ENCODE results near the gene FGFR2.

FGFR2 gene

GRCh38 chr10:121627876-121628581, 29.8 kb upstream of the FGFR2 start:
- Histone ChIP-seq H3K4me3 (ENCODE audit: low read length in 2 of 2) (no peak overlapping the region), H3K4me1 (ENCODE audit: control insufficient read depth in 2 of 2, insufficient read depth in 2 of 2, low read length in 2 of 2) (no peaks in the 10 kb centered on the region), H3K9me3 (ENCODE audit: control insufficient read depth in 2 of 2, low read length in 2 of 2) (no peaks in the 10 kb centered on the region), H3K27me3 (ENCODE audit: control insufficient read depth in 2 of 2, insufficient read depth in 2 of 2, low read length in 2 of 2) (peaks cover 0 to 3% of the 10 kb centered on the region in 2 donors), H3K36me3 (ENCODE audit: control insufficient read depth in 2 of 2, insufficient read depth in 2 of 2, low read length in 2 of 2) (no peaks in the 10 kb centered on the region), H3K9ac (ENCODE audit: low read depth in 1 of 2, low read length in 2 of 2) (no peak overlapping the region), H3K27ac (ENCODE audit: low read depth in 2 of 2, low read length in 2 of 2) (no peak overlapping the region)

- Histone ChIP-seq H3K27ac (ENCODE audit: low read depth in 2 of 2, low read length in 2 of 2) (no peak overlapping the region), H3K9ac (ENCODE audit: low read depth in 1 of 2, low read length in 2 of 2) (no peak overlapping the region), H3K36me3 (ENCODE audit: control insufficient read depth in 2 of 2, insufficient read depth in 2 of 2, low read length in 2 of 2) (no peaks in the 10 kb centered on the region), H3K27me3 (ENCODE audit: control insufficient read depth in 2 of 2, insufficient read depth in 2 of 2, low read length in 2 of 2) (peaks cover 0 to 3% of the 10 kb centered on the region in 2 donors), H3K9me3 (ENCODE audit: control insufficient read depth in 2 of 2, low read length in 2 of 2) (no peaks in the 10 kb centered on the region), H3K4me3 (ENCODE audit: low read length in 2 of 2) (no peak overlapping the region), H3K4me1 (ENCODE audit: control insufficient read depth in 2 of 2, insufficient read depth in 2 of 2, low read length in 2 of 2) (no peaks in the 10 kb centered on the region)
Measured at GRCh38 chr10:121624836-121625486, 26.7 kb upstream of the FGFR2 start.

- Histone ChIP-seq H3K27me3 (ENCODE audit: control insufficient read depth in 2 of 2, insufficient read depth in 2 of 2, low read length in 2 of 2) (peaks cover 0 to 1% of the 10 kb centered on the region in 2 donors), H3K27ac (ENCODE audit: low read depth in 2 of 2, low read length in 2 of 2) (no peak overlapping the region), H3K4me3 (ENCODE audit: low read length in 2 of 2) (no peak overlapping the region), H3K9ac (ENCODE audit: low read depth in 1 of 2, low read length in 2 of 2) (no peak overlapping the region), H3K9me3 (ENCODE audit: control insufficient read depth in 2 of 2, low read length in 2 of 2) (no peaks in the 10 kb centered on the region), H3K36me3 (ENCODE audit: control insufficient read depth in 2 of 2, insufficient read depth in 2 of 2, low read length in 2 of 2) (no peaks in the 10 kb centered on the region), H3K4me1 (ENCODE audit: control insufficient read depth in 2 of 2, insufficient read depth in 2 of 2, low read length in 2 of 2) (peaks cover 0 to 3% of the 10 kb centered on the region in 2 donors)
Measured at GRCh38 chr10:121618906-121619305, 20.7 kb upstream of the FGFR2 start.

- Histone ChIP-seq H3K4me1 (ENCODE audit: control insufficient read depth in 2 of 2, insufficient read depth in 2 of 2, low read length in 2 of 2) (peaks cover 0 to 3% of the 10 kb centered on the region in 2 donors), H3K27ac (ENCODE audit: low read depth in 2 of 2, low read length in 2 of 2) (no peak overlapping the region), H3K4me3 (ENCODE audit: low read length in 2 of 2) (no peak overlapping the region), H3K9me3 (ENCODE audit: control insufficient read depth in 2 of 2, low read length in 2 of 2) (no peaks in the 10 kb centered on the region), H3K27me3 (ENCODE audit: control insufficient read depth in 2 of 2, insufficient read depth in 2 of 2, low read length in 2 of 2) (peaks cover 0 to 1% of the 10 kb centered on the region in 2 donors), H3K9ac (ENCODE audit: low read depth in 1 of 2, low read length in 2 of 2) (no peak overlapping the region), H3K36me3 (ENCODE audit: control insufficient read depth in 2 of 2, insufficient read depth in 2 of 2, low read length in 2 of 2) (no peaks in the 10 kb centered on the region)
Measured at GRCh38 chr10:121617176-121617575, 18.9 kb upstream of the FGFR2 start.

GRCh38 chr10:121616291-121616690, 18.0 kb upstream of the FGFR2 start:
- H3K4me1 ChIP-seq (ENCODE audit: control insufficient read depth in 2 of 2, insufficient read depth in 2 of 2, low read length in 2 of 2), result peaks cover 0 to 3% of the 10 kb centered on the region in 2 donors
- H3K4me3 ChIP-seq (ENCODE audit: low read length in 2 of 2), result no peak overlapping the region
- H3K27ac ChIP-seq (ENCODE audit: low read depth in 2 of 2, low read length in 2 of 2), result no peak overlapping the region
- H3K9me3 ChIP-seq (ENCODE audit: control insufficient read depth in 2 of 2, low read length in 2 of 2), result no peaks in the 10 kb centered on the region
- no peaks in the 10 kb centered on the region for H3K36me3 ChIP-seq (ENCODE audit: control insufficient read depth in 2 of 2, insufficient read depth in 2 of 2, low read length in 2 of 2)
- H3K9ac ChIP-seq (ENCODE audit: low read depth in 1 of 2, low read length in 2 of 2), result no peak overlapping the region
- peaks cover 0 to 1% of the 10 kb centered on the region in 2 donors for H3K27me3 ChIP-seq (ENCODE audit: control insufficient read depth in 2 of 2, insufficient read depth in 2 of 2, low read length in 2 of 2)

- Histone ChIP-seq H3K9ac (ENCODE audit: low read depth in 1 of 2, low read length in 2 of 2) (no peak overlapping the region), H3K36me3 (ENCODE audit: control insufficient read depth in 2 of 2, insufficient read depth in 2 of 2, low read length in 2 of 2) (no peaks in the 10 kb centered on the region), H3K27me3 (ENCODE audit: control insufficient read depth in 2 of 2, insufficient read depth in 2 of 2, low read length in 2 of 2) (peaks cover 0 to 1% of the 10 kb centered on the region in 2 donors), H3K4me3 (ENCODE audit: low read length in 2 of 2) (no peak overlapping the region), H3K27ac (ENCODE audit: low read depth in 2 of 2, low read length in 2 of 2) (no peak overlapping the region), H3K4me1 (ENCODE audit: control insufficient read depth in 2 of 2, insufficient read depth in 2 of 2, low read length in 2 of 2) (peaks cover 0 to 3% of the 10 kb centered on the region in 2 donors), H3K9me3 (ENCODE audit: control insufficient read depth in 2 of 2, low read length in 2 of 2) (no peaks in the 10 kb centered on the region)
Measured at GRCh38 chr10:121615836-121616235, 17.6 kb upstream of the FGFR2 start.

GRCh38 chr10:121615435-121615793, 17.2 kb upstream of the FGFR2 start:
- Histone ChIP-seq H3K36me3 (ENCODE audit: control insufficient read depth in 2 of 2, insufficient read depth in 2 of 2, low read length in 2 of 2) (no peaks in the 10 kb centered on the region), H3K27me3 (ENCODE audit: control insufficient read depth in 2 of 2, insufficient read depth in 2 of 2, low read length in 2 of 2) (peaks cover 0 to 1% of the 10 kb centered on the region in 2 donors), H3K27ac (ENCODE audit: low read depth in 2 of 2, low read length in 2 of 2) (no peak overlapping the region), H3K9ac (ENCODE audit: low read depth in 1 of 2, low read length in 2 of 2) (no peak overlapping the region), H3K4me3 (ENCODE audit: low read length in 2 of 2) (no peak overlapping the region), H3K4me1 (ENCODE audit: control insufficient read depth in 2 of 2, insufficient read depth in 2 of 2, low read length in 2 of 2) (peaks cover 0 to 3% of the 10 kb centered on the region in 2 donors), H3K9me3 (ENCODE audit: control insufficient read depth in 2 of 2, low read length in 2 of 2) (no peaks in the 10 kb centered on the region)

- Histone ChIP-seq H3K4me1 (ENCODE audit: control insufficient read depth in 2 of 2, insufficient read depth in 2 of 2, low read length in 2 of 2) (peaks cover 0 to 3% of the 10 kb centered on the region in 2 donors), H3K4me3 (ENCODE audit: low read length in 2 of 2) (no peak overlapping the region), H3K27me3 (ENCODE audit: control insufficient read depth in 2 of 2, insufficient read depth in 2 of 2, low read length in 2 of 2) (peaks cover 0 to 1% of the 10 kb centered on the region in 2 donors), H3K9ac (ENCODE audit: low read depth in 1 of 2, low read length in 2 of 2) (no peak overlapping the region), H3K27ac (ENCODE audit: low read depth in 2 of 2, low read length in 2 of 2) (no peak overlapping the region), H3K9me3 (ENCODE audit: control insufficient read depth in 2 of 2, low read length in 2 of 2) (no peaks in the 10 kb centered on the region), H3K36me3 (ENCODE audit: control insufficient read depth in 2 of 2, insufficient read depth in 2 of 2, low read length in 2 of 2) (no peaks in the 10 kb centered on the region)
Measured at GRCh38 chr10:121614613-121615434, 16.6 kb upstream of the FGFR2 start.

- no peaks in the 10 kb centered on the region for H3K9me3 ChIP-seq (ENCODE audit: control insufficient read depth in 2 of 2, low read length in 2 of 2)
- peaks cover 0 to 1% of the 10 kb centered on the region in 2 donors for H3K27me3 ChIP-seq (ENCODE audit: control insufficient read depth in 2 of 2, insufficient read depth in 2 of 2, low read length in 2 of 2)
- peaks cover 3 to 6% of the 10 kb centered on the region in 2 donors for H3K4me1 ChIP-seq (ENCODE audit: control insufficient read depth in 2 of 2, insufficient read depth in 2 of 2, low read length in 2 of 2)
- H3K9ac ChIP-seq (ENCODE audit: low read depth in 1 of 2, low read length in 2 of 2), result no peak overlapping the region
- no peak overlapping the region for H3K27ac ChIP-seq (ENCODE audit: low read depth in 2 of 2, low read length in 2 of 2)
- no peaks in the 10 kb centered on the region for H3K36me3 ChIP-seq (ENCODE audit: control insufficient read depth in 2 of 2, insufficient read depth in 2 of 2, low read length in 2 of 2)
- no peak overlapping the region for H3K4me3 ChIP-seq (ENCODE audit: low read length in 2 of 2)
Measured at GRCh38 chr10:121613456-121613855, 15.2 kb upstream of the FGFR2 start.
